Vagina (tissue), 2 donors: ENCODE data around the gene RNF214. TPM values are rescaled to one million over a fixed set of nuclear protein-coding genes. Genes with fewer than 3 reads are reported as not detected.
A peak's percentile ranks its signal among the peaks of the same experiment; 100 is the strongest.

Experiments used
- DNase-seq, 2 donors: peaks; one replicate each; pipeline ENCODE4 v3.0.0-alpha.2; 2017; ENCODE audit errors: extremely low spot score in 2 of 2
- H3K27ac ChIP-seq: fragments of 200-600 bp; sonication (generic); one replicate; pipeline ENCODE4 v1.5.1; 2019
- H3K27me3 ChIP-seq: fragments of 200-600 bp; sonication (generic); one replicate; pipeline ENCODE4 v1.5.1; 2019
- H3K36me3 ChIP-seq, 2 donors: fragments of 200-600 bp; sonication (generic); one replicate each; pipeline ENCODE4 v1.5.1; 2017 to 2019
- H3K4me1 ChIP-seq: fragments of 200-600 bp; sonication (generic); one replicate; pipeline ENCODE4 v1.5.1; 2019
- H3K4me3 ChIP-seq, 2 donors: fragments of 200-600 bp; sonication (generic); 1 replicate in 1 of 2; 2 replicates in 1 of 2; pipeline ENCODE4 v1.5.1; 2016 to 2019
- H3K9me3 ChIP-seq: fragments of 200-600 bp; sonication (generic); one replicate; pipeline ENCODE4 v1.5.1; 2019
- CTCF ChIP-seq, 3 experiments: fragments of 450-650 bp in 2 of 3; fragments of 200-600 bp in 1 of 3; sonication (generic) in 1 of 3; IDR thresholded peaks; one replicate each; pipeline ENCODE4 v1.5.1; 2017 to 2019; ENCODE audit warnings: antibody characterized with exemption in 3 of 3, mild to moderate bottlenecking in 2 of 3, moderate library complexity in 2 of 3
- POLR2A ChIP-seq, 2 donors: fragments of 450-650 bp; IDR thresholded peaks; one replicate each; pipeline ENCODE4 v1.6.1; 2017; ENCODE audit warnings: antibody characterized with exemption in 2 of 2, mild to moderate bottlenecking in 2 of 2, moderate library complexity in 2 of 2
- POLR2AphosphoS5 ChIP-seq, 2 donors: sonication (generic); formaldehyde crosslinking; IDR thresholded peaks; one replicate each; pipeline ENCODE4 v1.9.0; 2017; ENCODE audit warnings: antibody characterized with exemption in 2 of 2, mild to moderate bottlenecking in 2 of 2, low read depth in 1 of 2; ENCODE audit not compliant: insufficient read depth in 1 of 2
- intact Hi-C: fragments of 100-400 bp; cut with DNase I; formaldehyde crosslinking; loops from one replicate; pipeline ENCODE4 v1.15.1; 2023
- total RNA-seq: library from RNA; depleted of rRNA; stranded (reverse); fragments of >200 nt; gene quantifications from one replicate; pipeline ENCODE4 v1.2.3, GENCODE V29; 2016

Gene RNF214
- total RNA-seq, 1 donor from 2014 or later = 10.8 TPM

- no peak for DNase-seq
- H3K4me3 ChIP-seq = no peak overlapping the region
- H3K27me3 ChIP-seq = no peaks in the 10 kb centered on the region
- no peaks in the 10 kb centered on the region for H3K9me3 ChIP-seq
- peaks cover 0 to 34% of the 10 kb centered on the region in 2 donors for H3K36me3 ChIP-seq
- TF ChIP-seq CTCF (IDR thresholded peaks at IDR 0.05) = no peak
- TF ChIP-seq POLR2AphosphoS5 (IDR thresholded peaks at IDR 0.05; ENCODE audit: insufficient read depth in 1 of 2, low read depth in 1 of 2) = no peak
- no peak for TF ChIP-seq POLR2A (IDR thresholded peaks at IDR 0.05)
- H3K4me1 ChIP-seq = no peaks in the 10 kb centered on the region
- H3K27ac ChIP-seq = no peak overlapping the region
- intact Hi-C loops = no loop called here
Observed at GRCh38 chr11:117212697-117213355, 19.6 kb upstream of the RNF214 start.

DNA sequence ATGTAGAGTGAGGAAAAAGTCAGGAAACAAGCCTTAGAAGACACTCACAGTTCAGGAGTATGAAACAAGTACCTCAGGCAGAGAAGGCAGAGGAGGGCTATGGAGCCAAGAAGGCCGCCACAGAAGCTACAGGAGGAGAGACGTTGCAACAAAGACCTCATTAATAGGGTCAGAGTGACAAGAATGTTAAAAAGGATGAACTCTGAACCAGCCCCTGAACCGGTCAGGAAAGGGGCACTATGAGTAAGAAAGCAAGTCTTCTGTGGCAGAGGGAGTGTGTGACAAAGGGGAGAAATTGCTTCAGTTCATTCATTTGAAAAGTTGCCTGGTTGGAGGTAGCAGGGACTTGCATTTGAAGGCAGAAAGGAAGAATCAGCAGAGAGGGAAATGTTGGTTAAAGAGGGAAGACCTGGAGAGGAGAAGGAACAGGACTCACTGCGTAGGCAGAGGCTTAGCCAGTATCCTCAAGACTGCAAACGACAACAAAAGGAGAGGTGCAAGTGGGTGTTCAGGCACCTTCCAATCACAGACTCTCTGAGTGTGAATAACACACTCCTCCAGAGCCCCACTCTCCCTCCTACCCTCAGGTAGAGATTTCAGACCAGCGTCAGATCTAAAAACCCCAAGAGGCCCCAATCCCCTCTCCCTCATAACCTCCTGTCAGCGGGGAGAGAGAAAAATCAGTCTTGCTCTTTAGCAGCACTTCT is 17.9 kb upstream of the RNF214 start:
- H3K36me3 ChIP-seq = peaks cover 0 to 51% of the 10 kb centered on the region in 2 donors
- no peak overlapping the region for H3K27ac ChIP-seq
- no peaks in the 10 kb centered on the region for H3K27me3 ChIP-seq
- intact Hi-C loops = no loop called here
- no peak overlapping the region for H3K4me3 ChIP-seq
- DNase-seq = no peak
- TF ChIP-seq POLR2A (IDR thresholded peaks at IDR 0.05) = no peak
- TF ChIP-seq CTCF (IDR thresholded peaks at IDR 0.05) = no peak
- no peak for TF ChIP-seq POLR2AphosphoS5 (IDR thresholded peaks at IDR 0.05; ENCODE audit: insufficient read depth in 1 of 2, low read depth in 1 of 2)
- H3K9me3 ChIP-seq = no peaks in the 10 kb centered on the region
- H3K4me1 ChIP-seq = peaks cover 11% of the 10 kb centered on the region

- peaks cover 37% of the 10 kb centered on the region for H3K4me1 ChIP-seq
Observed at GRCh38 chr11:117217141-117218084, 15.1 kb upstream of the RNF214 start.

More at GRCh38 chr11:117217141-117218084, 15.1 kb upstream of the RNF214 start:
- Histone ChIP-seq H3K27ac (peak overlapping the region; percentile 81), H3K27me3 (no peaks in the 10 kb centered on the region), H3K36me3 (peaks cover 0 to 52% of the 10 kb centered on the region in 2 donors), H3K4me3 (peak overlapping the region in 1 of 2 donors; percentile 26), H3K9me3 (no peaks in the 10 kb centered on the region)
- DNase-seq = no peak
- TF ChIP-seq CTCF (IDR thresholded peaks at IDR 0.05) = no peak
- no peak for TF ChIP-seq POLR2A (IDR thresholded peaks at IDR 0.05)
- TF ChIP-seq POLR2AphosphoS5 (IDR thresholded peaks at IDR 0.05; ENCODE audit: insufficient read depth in 1 of 2, low read depth in 1 of 2) = no peak
- intact Hi-C loops = loop anchor here (2.0 kb wide), 1 partner anchor 19 kb away; the partner anchor contains the start of gene TAGLN
